ENCODE data around the gene CDK19.

DNA sequence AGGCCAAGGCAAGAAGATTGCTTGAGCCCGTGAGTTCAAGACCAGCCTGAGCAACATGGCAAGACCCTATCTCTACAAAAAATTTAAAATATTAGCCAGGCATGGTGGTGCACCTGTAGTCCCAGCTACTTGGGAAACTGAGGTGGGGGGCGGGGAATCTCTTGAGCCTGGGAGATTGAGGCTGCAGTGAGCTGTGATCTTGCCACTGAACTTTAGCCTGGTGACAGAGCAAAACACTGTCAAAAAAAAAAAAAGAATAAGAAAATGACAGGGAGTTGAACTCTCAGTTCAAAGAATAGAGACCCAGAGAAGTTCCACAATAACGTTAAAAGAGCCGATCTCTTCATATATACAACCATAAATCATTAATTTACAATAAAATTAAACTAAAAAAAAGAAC, 34.5 kb upstream of the CDK19 start:
- TF ChIP-seq, protein P1, sequence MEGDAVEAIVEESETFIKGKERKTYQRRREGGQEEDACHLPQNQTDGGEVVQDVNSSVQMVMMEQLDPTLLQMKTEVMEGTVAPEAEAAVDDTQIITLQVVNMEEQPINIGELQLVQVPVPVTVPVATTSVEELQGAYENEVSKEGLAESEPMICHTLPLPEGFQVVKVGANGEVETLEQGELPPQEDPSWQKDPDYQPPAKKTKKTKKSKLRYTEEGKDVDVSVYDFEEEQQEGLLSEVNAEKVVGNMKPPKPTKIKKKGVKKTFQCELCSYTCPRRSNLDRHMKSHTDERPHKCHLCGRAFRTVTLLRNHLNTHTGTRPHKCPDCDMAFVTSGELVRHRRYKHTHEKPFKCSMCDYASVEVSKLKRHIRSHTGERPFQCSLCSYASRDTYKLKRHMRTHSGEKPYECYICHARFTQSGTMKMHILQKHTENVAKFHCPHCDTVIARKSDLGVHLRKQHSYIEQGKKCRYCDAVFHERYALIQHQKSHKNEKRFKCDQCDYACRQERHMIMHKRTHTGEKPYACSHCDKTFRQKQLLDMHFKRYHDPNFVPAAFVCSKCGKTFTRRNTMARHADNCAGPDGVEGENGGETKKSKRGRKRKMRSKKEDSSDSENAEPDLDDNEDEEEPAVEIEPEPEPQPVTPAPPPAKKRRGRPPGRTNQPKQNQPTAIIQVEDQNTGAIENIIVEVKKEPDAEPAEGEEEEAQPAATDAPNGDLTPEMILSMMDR (IDR thresholded peaks at IDR 0.05): no peak
- TF ChIP-seq POLR2A (IDR thresholded peaks at IDR 0.05): no peak
